Measurements from ENCODE around the gene XIRP1. TPM values are rescaled to one million over a fixed set of nuclear protein-coding genes. Genes with fewer than 3 reads are reported as not detected.

The XIRP1 gene
- total RNA-seq, 1 experiment from 2014 or later, result not detected

GRCh38 chr3:39139442-39139841 is 53.0 kb downstream of the XIRP1 start:
- Histone ChIP-seq H3K9me3 (ENCODE audit: control insufficient read depth in 1 of 2, insufficient read depth in 1 of 2, low read depth in 1 of 2, low read length in 2 of 2) (no peaks in the 10 kb centered on the region), H3K9me2 (ENCODE audit: insufficient read depth) (no peaks in the 10 kb centered on the region), H3K9ac (ENCODE audit: low read length) (no peak overlapping the region), H3K36me3 (ENCODE audit: control insufficient read depth in 1 of 2, insufficient read depth in 2 of 2, low read length in 2 of 2) (peaks cover 13 to 22% of the 10 kb centered on the region in 2 experiments), H3K4me2 (ENCODE audit: low read length) (no peak overlapping the region), H3K4me1 (ENCODE audit: control insufficient read depth in 1 of 2, insufficient read depth in 2 of 2, low read length in 2 of 2) (peaks cover 34 to 37% of the 10 kb centered on the region in 2 experiments), H3K27me3 (ENCODE audit: insufficient read depth, low read length) (no peaks in the 10 kb centered on the region), H3K27ac (ENCODE audit: low read depth, low read length) (no peak overlapping the region), H3K4me3 (replicated peaks in 1 of 2; ENCODE audit: low read depth in 1 of 2, low read length in 2 of 2) (no peak overlapping the region), H3K79me2 (ENCODE audit: insufficient read depth, low read length) (peaks cover 8% of the 10 kb centered on the region; the same call in 1 of the 2 replicates), H4K20me1 (ENCODE audit: insufficient read depth) (no peaks in the 10 kb centered on the region), H2AFZ (ENCODE audit: low read depth, low read length, poor library complexity, severe bottlenecking) (no peak overlapping the region)
- ChIA-PET CTCF (no interaction called here), POLR2A (no interaction called here), RAD21 (ENCODE audit: low non-redundant PET in 1 of 2, low total read pairs in 2 of 2, uncharacterized antibody in 2 of 2, unreplicated experiment in 2 of 2) (no interaction called here)
- BruUV-seq (replicated peaks), result no TSS peak
- TF ChIP-seq ATF3 (IDR thresholded peaks at IDR 0.05) (no peak), MAX (IDR thresholded peaks at IDR 0.05) (no peak), CBX3 (IDR thresholded peaks at IDR 0.05; ENCODE audit: low read depth) (no peak), EZH2phosphoT487 (IDR thresholded peaks at IDR 0.05; ENCODE audit: borderline replicate concordance) (no peak), SP1 (IDR thresholded peaks at IDR 0.05; ENCODE audit: low read depth) (no peak), ELF1 (IDR thresholded peaks at IDR 0.05; ENCODE audit: borderline replicate concordance, low read depth) (no peak), ZBTB33 (IDR thresholded peaks at IDR 0.05; ENCODE audit: extremely low read depth, insufficient replicate concordance, low read length) (no peak), ZNF274 (IDR thresholded peaks at IDR 0.05; ENCODE audit: low read depth, low read length) (no peak), EZH2 (IDR thresholded peaks at IDR 0.05) (no peak), FOSL1 (IDR thresholded peaks at IDR 0.05; ENCODE audit: low read depth) (no peak)
- no peak for DNase-seq (ENCODE audit: low read depth, low spot score)
- no peak for ATAC-seq
- intact Hi-C loops (cut with micrococcal nuclease), result no loop called here

Data from HCT116 (cell line).